Measurements from ENCODE around the gene RBM10. TPM values are rescaled to one million over a fixed set of nuclear protein-coding genes. Genes with fewer than 3 reads are reported as not detected.
A peak's percentile ranks its signal among the peaks of the same experiment; 100 is the strongest.

RBM10 gene
- total and polyA plus RNA-seq, 4 donors, result 8.4 to 46.8 (median 24.3) TPM

DNA sequence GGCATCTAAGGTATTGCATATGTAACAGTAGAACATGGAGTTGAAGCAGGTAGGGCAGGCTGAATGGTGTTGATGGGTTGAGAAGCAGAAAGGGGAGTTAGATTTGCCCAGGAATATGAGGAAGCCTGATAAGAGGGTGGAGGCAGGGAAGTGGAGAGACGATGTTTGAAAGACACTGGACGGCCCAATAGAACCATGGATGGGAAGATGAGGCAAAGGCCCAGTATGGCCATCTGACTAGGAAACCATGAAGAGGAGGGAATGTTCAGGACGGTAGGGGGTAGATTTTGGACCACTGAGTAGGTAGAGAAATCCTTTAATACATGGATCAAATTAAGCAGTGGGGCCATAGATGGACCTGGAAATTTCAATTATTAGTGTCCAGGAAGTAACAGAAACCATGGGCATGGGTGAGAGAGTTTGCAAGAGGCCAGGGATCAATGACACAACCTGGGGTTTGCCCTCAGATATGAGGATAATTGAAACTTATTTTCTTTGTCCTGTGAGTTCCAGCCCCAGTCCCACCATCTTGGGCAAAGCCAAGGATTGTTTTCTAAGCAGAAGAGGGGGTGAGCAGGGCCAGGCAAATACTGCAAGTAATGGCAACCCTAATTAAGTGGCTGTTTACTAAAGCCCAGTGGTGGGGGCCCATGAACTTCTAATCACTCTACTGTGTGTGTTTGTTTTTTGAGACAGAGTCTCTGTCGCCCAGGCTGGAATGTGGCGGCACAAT lies 85.3 kb downstream of the RBM10 start:
- Histone ChIP-seq H3K36me3 (ENCODE audit: control insufficient read depth in 1 of 2, insufficient read depth in 2 of 2, low read length in 1 of 2) (peaks cover 0 to 2% of the 10 kb centered on the region in 2 donors), H3K27ac (ENCODE audit: low read depth in 1 of 2, low read length in 2 of 2) (no peak overlapping the region), H3K4me3 (ENCODE audit: low read length in 2 of 2) (no peak overlapping the region), H3K4me1 (ENCODE audit: control insufficient read depth in 1 of 2, insufficient read depth in 2 of 2, low read length in 2 of 2) (no peaks in the 10 kb centered on the region), H3K27me3 (ENCODE audit: control insufficient read depth in 1 of 2, insufficient read depth in 2 of 2, low read length in 1 of 2) (no peaks in the 10 kb centered on the region), H3K9me3 (ENCODE audit: control insufficient read depth, low read length) (no peaks in the 10 kb centered on the region)
- intact Hi-C loops (cut with DNase I), result loop anchor here in 1 of 2 donors (5.0 kb wide), 1 partner anchor 132 kb away; no protein-coding TSS in a partner anchor
- DNase-seq (peak in 1 of 2 donors; percentile 40), ATAC-seq (ENCODE audit: low FRiP score) (no peak)
- 84 to 89% methylated on average over 5 of the region's 5 CpGs for WGBS, 2 donors

DNA sequence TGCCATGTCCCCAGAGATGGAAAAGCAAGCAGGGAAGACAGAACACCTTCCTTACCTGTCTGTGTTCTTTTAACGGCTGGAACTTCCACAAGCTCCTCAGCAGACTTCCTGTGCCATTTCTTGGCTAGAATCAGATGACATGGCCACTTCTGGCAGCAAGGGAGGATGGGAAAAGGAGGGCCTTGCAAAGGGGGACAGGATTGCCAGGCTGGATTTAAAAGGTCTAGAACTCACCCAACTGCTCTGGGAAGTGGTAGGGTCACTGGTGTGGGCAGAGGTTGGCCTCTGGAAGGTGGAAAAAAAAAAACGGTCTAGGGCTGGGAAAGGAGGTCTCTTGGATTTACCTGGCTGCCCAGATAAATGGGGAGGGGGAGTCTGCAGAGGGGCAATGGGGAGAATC lies 86.1 kb downstream of the RBM10 start:
- no peak overlapping the region for H3K4me3 ChIP-seq (ENCODE audit: low read length in 2 of 2)
- WGBS, 2 donors, result 74 to 80% methylated on average over 2 of the region's 2 CpGs
- intact Hi-C loops (cut with DNase I), result loop anchor here in 1 of 2 donors (5.0 kb wide), 1 partner anchor 131 kb away; no protein-coding TSS in a partner anchor
- DNase-seq (peak in 1 of 2 donors; percentile 10), ATAC-seq (ENCODE audit: low FRiP score) (no peak)
- no peaks in the 10 kb centered on the region for H3K4me1 ChIP-seq (ENCODE audit: control insufficient read depth in 1 of 2, insufficient read depth in 2 of 2, low read length in 2 of 2)
- peaks cover 0 to 2% of the 10 kb centered on the region in 2 donors for H3K36me3 ChIP-seq (ENCODE audit: control insufficient read depth in 1 of 2, insufficient read depth in 2 of 2, low read length in 1 of 2)
- H3K9me3 ChIP-seq (ENCODE audit: control insufficient read depth, low read length), result no peaks in the 10 kb centered on the region
- no peaks in the 10 kb centered on the region for H3K27me3 ChIP-seq (ENCODE audit: control insufficient read depth in 1 of 2, insufficient read depth in 2 of 2, low read length in 1 of 2)
- H3K27ac ChIP-seq (ENCODE audit: low read depth in 1 of 2, low read length in 2 of 2), result no peak overlapping the region

DNA sequence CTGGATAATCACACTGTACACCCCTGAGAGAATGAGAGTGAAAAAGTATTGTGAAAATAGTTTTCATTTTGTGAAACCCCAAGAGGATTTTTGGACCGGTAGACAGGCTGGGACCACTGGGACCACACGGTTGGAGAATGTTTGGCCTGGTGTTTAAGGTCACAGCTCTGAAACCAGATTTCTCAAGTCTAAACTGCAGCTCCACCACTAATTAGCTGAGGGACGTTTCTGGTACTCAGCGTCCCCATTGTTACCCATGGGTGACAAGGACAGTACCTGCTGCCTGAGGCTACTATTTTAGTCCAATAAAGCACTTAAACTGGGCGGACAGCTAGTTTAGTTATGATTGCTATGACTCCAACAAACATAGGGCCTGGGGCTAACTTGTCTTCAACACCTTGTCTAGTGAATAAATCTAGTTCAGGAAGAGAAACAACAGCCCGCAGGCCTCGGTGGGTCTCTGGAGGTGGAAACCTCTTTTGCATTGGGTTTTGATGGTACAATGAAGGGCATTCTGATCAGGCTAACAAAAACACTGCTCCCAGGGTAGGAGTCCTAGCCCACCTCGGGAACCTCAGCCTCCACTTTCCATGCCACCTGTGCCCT lies 87.3 kb downstream of the RBM10 start:
- peak overlapping the region; percentile 45 to 82 for H3K4me3 ChIP-seq (ENCODE audit: low read length in 2 of 2)
- DNase-seq (peak in 1 of 2 donors; percentile 6), ATAC-seq (ENCODE audit: low FRiP score) (no peak)
- peak overlapping the region; percentile 57 to 99 for H3K27ac ChIP-seq (ENCODE audit: low read depth in 1 of 2, low read length in 2 of 2)
- H3K36me3 ChIP-seq (ENCODE audit: control insufficient read depth in 1 of 2, insufficient read depth in 2 of 2, low read length in 1 of 2), result no peaks in the 10 kb centered on the region
- H3K4me1 ChIP-seq (ENCODE audit: control insufficient read depth in 1 of 2, insufficient read depth in 2 of 2, low read length in 2 of 2), result no peaks in the 10 kb centered on the region
- intact Hi-C loops (cut with DNase I), result loop anchor here in 1 of 2 donors (5.0 kb wide), 1 partner anchor 130 kb away; no protein-coding TSS in a partner anchor
- 56 to 70% methylated on average over 8 of the region's 8 CpGs for WGBS, 2 donors
- no peaks in the 10 kb centered on the region for H3K27me3 ChIP-seq (ENCODE audit: control insufficient read depth in 1 of 2, insufficient read depth in 2 of 2, low read length in 1 of 2)
- H3K9me3 ChIP-seq (ENCODE audit: control insufficient read depth, low read length), result no peaks in the 10 kb centered on the region

GRCh38 chrX:47232803-47233332 lies 87.8 kb downstream of the RBM10 start, which contains the start of gene USP11:
Gene USP11 (plus strand): TSS chrX:47233009. CDS start chrX:47233044, 35 bp downstream.
- DNase-seq (no peak), ATAC-seq (ENCODE audit: low FRiP score) (peak; percentile 71)
- Histone ChIP-seq H3K27me3 (ENCODE audit: control insufficient read depth in 1 of 2, insufficient read depth in 2 of 2, low read length in 1 of 2) (no peaks in the 10 kb centered on the region), H3K4me3 (ENCODE audit: low read length in 2 of 2) (peak within 1 kb of the TSS; percentile 45 to 82), H3K36me3 (ENCODE audit: control insufficient read depth in 1 of 2, insufficient read depth in 2 of 2, low read length in 1 of 2) (no peaks in the 10 kb centered on the region), H3K4me1 (ENCODE audit: control insufficient read depth in 1 of 2, insufficient read depth in 2 of 2, low read length in 2 of 2) (no peaks in the 10 kb centered on the region), H3K9me3 (ENCODE audit: control insufficient read depth, low read length) (no peaks in the 10 kb centered on the region), H3K27ac (ENCODE audit: low read depth in 1 of 2, low read length in 2 of 2) (peak within 1 kb of the TSS; percentile 58 to 99)
- 1 to 17% methylated on average over 46 of the region's 46 CpGs for WGBS, 2 donors
- intact Hi-C loops (cut with DNase I), result loop anchor here in 1 of 2 donors (1.0 to 5.0 kb wide), 2 partner anchors 15 to 129 kb away; partner anchors contain the start of gene CDK16

DNA sequence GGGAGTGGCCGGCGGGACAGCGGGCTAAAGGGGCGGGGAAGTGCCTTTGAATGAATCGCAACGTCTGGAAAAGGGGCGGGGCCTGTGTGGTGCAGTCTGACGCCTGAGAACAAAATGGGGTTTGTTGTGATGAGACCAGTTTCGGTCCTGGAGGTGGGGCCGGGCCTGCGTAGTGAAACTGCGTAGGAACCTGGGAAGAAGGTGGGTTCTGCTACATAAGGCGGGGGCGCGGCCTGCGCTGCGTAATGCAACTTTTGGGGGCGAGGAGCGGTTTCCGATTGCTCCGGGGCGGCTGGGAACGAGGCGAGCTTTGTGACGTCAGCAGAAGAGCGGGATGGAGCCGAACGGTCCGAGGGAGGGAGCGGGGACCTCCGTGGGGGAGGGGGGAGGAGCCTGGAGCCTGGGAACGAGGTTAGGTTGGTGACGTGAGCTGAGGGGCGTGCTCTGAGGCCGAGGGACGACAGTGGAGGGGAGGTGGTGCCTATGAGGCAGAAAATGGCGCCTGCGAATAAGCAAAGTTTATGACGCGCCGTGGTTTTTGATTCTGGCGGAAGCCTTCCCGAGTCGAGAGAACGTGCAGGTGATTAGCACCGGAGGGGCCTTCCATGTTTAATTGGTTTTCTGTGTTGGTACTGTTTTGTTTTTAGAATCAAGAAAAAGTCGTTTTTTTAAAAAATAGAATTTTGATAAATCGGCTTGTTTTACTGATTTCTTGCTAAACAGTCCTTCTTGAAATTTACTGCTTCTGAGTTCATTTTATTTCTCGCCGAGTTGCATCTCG lies 88.5 kb downstream of the RBM10 start:
- WGBS, 2 donors, result 1 to 12% methylated on average over 48 to 51 of the region's 51 CpGs
- DNase-seq (peak; percentile 96 to 97), ATAC-seq (ENCODE audit: low FRiP score) (peak; percentile 94)
- no peaks in the 10 kb centered on the region for H3K36me3 ChIP-seq (ENCODE audit: control insufficient read depth in 1 of 2, insufficient read depth in 2 of 2, low read length in 1 of 2)
- H3K4me3 ChIP-seq (ENCODE audit: low read length in 2 of 2), result peak overlapping the region; percentile 45 to 82
- no peaks in the 10 kb centered on the region for H3K4me1 ChIP-seq (ENCODE audit: control insufficient read depth in 1 of 2, insufficient read depth in 2 of 2, low read length in 2 of 2)
- no peaks in the 10 kb centered on the region for H3K27me3 ChIP-seq (ENCODE audit: control insufficient read depth in 1 of 2, insufficient read depth in 2 of 2, low read length in 1 of 2)
- H3K27ac ChIP-seq (ENCODE audit: low read depth in 1 of 2, low read length in 2 of 2), result peak overlapping the region; percentile 43 to 58
- intact Hi-C loops (cut with DNase I), result loop anchor here in 1 of 2 donors (1.0 to 5.0 kb wide), 2 partner anchors 15 to 129 kb away; partner anchors contain the start of gene CDK16
- H3K9me3 ChIP-seq (ENCODE audit: control insufficient read depth, low read length), result no peaks in the 10 kb centered on the region

DNA sequence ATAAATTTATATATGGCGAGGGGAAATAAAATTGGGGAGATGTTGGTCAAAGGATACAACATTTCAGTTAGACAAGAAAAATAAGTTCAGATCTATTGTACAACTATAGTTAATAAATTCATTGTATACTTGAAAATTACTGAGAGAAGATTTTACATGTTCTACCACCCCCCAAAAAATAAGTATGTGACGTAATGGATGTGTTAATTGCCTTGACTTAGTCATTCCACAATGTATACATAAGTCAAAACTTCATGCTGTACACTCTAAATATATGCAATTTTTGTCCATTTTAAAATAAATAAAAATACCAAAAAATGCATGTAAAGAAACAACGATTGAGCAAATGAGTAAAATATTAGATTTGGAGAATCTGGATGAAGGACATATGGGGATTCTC lies 89.6 kb downstream of the RBM10 start:
- no peak overlapping the region for H3K27ac ChIP-seq (ENCODE audit: low read depth in 1 of 2, low read length in 2 of 2)
- WGBS, 2 donors, result 43 to 54% methylated on average over 3 of the region's 3 CpGs
- intact Hi-C loops (cut with DNase I), result loop anchor here in 1 of 2 donors (5.0 kb wide), 1 partner anchor 128 kb away; no protein-coding TSS in a partner anchor

GRCh38 chrX:47235691-47236103 lies 90.7 kb downstream of the RBM10 start:
- no peaks in the 10 kb centered on the region for H3K9me3 ChIP-seq (ENCODE audit: control insufficient read depth, low read length)
- WGBS, 2 donors, result 41 to 71% methylated on average over 4 of the region's 4 CpGs
- H3K27ac ChIP-seq (ENCODE audit: low read depth in 1 of 2, low read length in 2 of 2), result no peak overlapping the region
- no peak overlapping the region for H3K4me3 ChIP-seq (ENCODE audit: low read length in 2 of 2)
- H3K27me3 ChIP-seq (ENCODE audit: control insufficient read depth in 1 of 2, insufficient read depth in 2 of 2, low read length in 1 of 2), result no peaks in the 10 kb centered on the region
- no peak for DNase-seq
- H3K36me3 ChIP-seq (ENCODE audit: control insufficient read depth in 1 of 2, insufficient read depth in 2 of 2, low read length in 1 of 2), result no peaks in the 10 kb centered on the region
- ATAC-seq (ENCODE audit: low FRiP score), result no peak
- no peaks in the 10 kb centered on the region for H3K4me1 ChIP-seq (ENCODE audit: control insufficient read depth in 1 of 2, insufficient read depth in 2 of 2, low read length in 2 of 2)
- intact Hi-C loops (cut with DNase I), result no loop called here

More for the DNA sequence above, 89.6 kb downstream of the RBM10 start:
- H3K4me1 ChIP-seq (ENCODE audit: control insufficient read depth in 1 of 2, insufficient read depth in 2 of 2, low read length in 2 of 2), result no peaks in the 10 kb centered on the region
- ATAC-seq (ENCODE audit: low FRiP score) (no peak), DNase-seq (no peak)
- no peaks in the 10 kb centered on the region for H3K9me3 ChIP-seq (ENCODE audit: control insufficient read depth, low read length)
- H3K36me3 ChIP-seq (ENCODE audit: control insufficient read depth in 1 of 2, insufficient read depth in 2 of 2, low read length in 1 of 2), result no peaks in the 10 kb centered on the region
- H3K4me3 ChIP-seq (ENCODE audit: low read length in 2 of 2), result no peak overlapping the region
- no peaks in the 10 kb centered on the region for H3K27me3 ChIP-seq (ENCODE audit: control insufficient read depth in 1 of 2, insufficient read depth in 2 of 2, low read length in 1 of 2)

Data from aorta (tissue), 5 donors.